GM12865 (cell line): Measurements from ENCODE around the gene ABI3BP.

Source experiments
- DNase-seq: peaks from one replicate; pipeline ENCODE4 v3.0.0; 2010; ENCODE audit warnings: low read depth
- H3K4me3 ChIP-seq: 2 replicates; pipeline ENCODE4 v1.5.1; 2011; ENCODE audit warnings: mild to moderate bottlenecking, low read depth, low read length, control low read depth
- CTCF ChIP-seq: IDR thresholded peaks from 2 replicates; pipeline ENCODE4 v1.5.1; 2011; ENCODE audit warnings: low read length, control low read depth, low read depth, inconsistent platforms; ENCODE audit not compliant: insufficient read depth; ENCODE audit errors: missing control alignments

Gene ABI3BP

GRCh38 chr3:100882571-100882984 lies 110.6 kb downstream of the ABI3BP start:
- TF ChIP-seq CTCF = no peak
- no peak for DNase-seq
- no peak overlapping the region for H3K4me3 ChIP-seq

GRCh38 chr3:100880845-100881244 lies 112.4 kb downstream of the ABI3BP start:
- TF ChIP-seq CTCF = no peak

GRCh38 chr3:100880072-100880471 lies 113.1 kb downstream of the ABI3BP start:
- TF ChIP-seq CTCF = no peak
- H3K4me3 ChIP-seq = no peak overlapping the region
- DNase-seq = no peak

More at GRCh38 chr3:100880845-100881244, 112.4 kb downstream of the ABI3BP start:
- no peak overlapping the region for H3K4me3 ChIP-seq
- DNase-seq = no peak

GRCh38 chr3:100879195-100879810 lies 113.9 kb downstream of the ABI3BP start:
- no peak for DNase-seq
- H3K4me3 ChIP-seq = no peak overlapping the region
- no peak for TF ChIP-seq CTCF

- DNase-seq = no peak
- no peak overlapping the region for H3K4me3 ChIP-seq
- no peak for TF ChIP-seq CTCF
These were observed 115.9 kb downstream of the ABI3BP start for GRCh38 chr3:100877286-100877685.

GRCh38 chr3:100875239-100875638 lies 118.0 kb downstream of the ABI3BP start:
- H3K4me3 ChIP-seq = no peak overlapping the region
- no peak for TF ChIP-seq CTCF
- DNase-seq = no peak

- no peak for DNase-seq
- no peak for TF ChIP-seq CTCF
- H3K4me3 ChIP-seq = no peak overlapping the region
These were observed 119.6 kb downstream of the ABI3BP start for GRCh38 chr3:100873611-100874010.
